Measurements from ENCODE around the gene NFAM1. TPM values are rescaled to one million over a fixed set of nuclear protein-coding genes. Genes with fewer than 3 reads are reported as not detected.

NFAM1 gene
- polyA plus RNA-seq, 3 donors: 0.65 to 1.6 (median 1.1) TPM

GRCh38 chr22:42368379-42369249, 63.6 kb downstream of the NFAM1 start:
- DNase-seq (ENCODE audit: extremely low read depth in 1 of 11, low read depth in 9 of 11, low spot score in 4 of 11): no peak

GRCh38 chr22:42367980-42368378, 64.2 kb downstream of the NFAM1 start:
- DNase-seq (ENCODE audit: extremely low read depth in 1 of 11, low read depth in 9 of 11, low spot score in 4 of 11): no peak

GRCh38 chr22:42366806-42367581, 65.2 kb downstream of the NFAM1 start:
- no peak for DNase-seq (ENCODE audit: extremely low read depth in 1 of 11, low read depth in 9 of 11, low spot score in 4 of 11)

- DNase-seq (ENCODE audit: extremely low read depth in 1 of 11, low read depth in 9 of 11, low spot score in 4 of 11): no peak
Measured at GRCh38 chr22:42365942-42366695, 66.1 kb downstream of the NFAM1 start.

- DNase-seq (ENCODE audit: extremely low read depth in 1 of 11, low read depth in 9 of 11, low spot score in 4 of 11): peak in 1 of 11 donors; percentile 44
Measured at GRCh38 chr22:42365111-42365865, 66.9 kb downstream of the NFAM1 start.

GRCh38 chr22:42364604-42365110, 67.5 kb downstream of the NFAM1 start:
- no peak for DNase-seq (ENCODE audit: extremely low read depth in 1 of 11, low read depth in 9 of 11, low spot score in 4 of 11)

- DNase-seq (ENCODE audit: extremely low read depth in 1 of 11, low read depth in 9 of 11, low spot score in 4 of 11): no peak
Measured at GRCh38 chr22:42363892-42364291, 68.3 kb downstream of the NFAM1 start.

GRCh38 chr22:42361523-42361922, 70.7 kb downstream of the NFAM1 start:
- no peak for DNase-seq (ENCODE audit: extremely low read depth in 1 of 11, low read depth in 9 of 11, low spot score in 4 of 11)

- DNase-seq (ENCODE audit: extremely low read depth in 1 of 11, low read depth in 9 of 11, low spot score in 4 of 11): no peak
Measured at GRCh38 chr22:42360348-42360747, 71.9 kb downstream of the NFAM1 start.

- no peak for DNase-seq (ENCODE audit: extremely low read depth in 1 of 11, low read depth in 9 of 11, low spot score in 4 of 11)
Measured at GRCh38 chr22:42358643-42359558, 73.3 kb downstream of the NFAM1 start.

- no peak for DNase-seq (ENCODE audit: extremely low read depth in 1 of 11, low read depth in 9 of 11, low spot score in 4 of 11)
Measured at GRCh38 chr22:42357634-42358296, 74.4 kb downstream of the NFAM1 start.

GRCh38 chr22:42357221-42357620, 75.0 kb downstream of the NFAM1 start:
- DNase-seq (ENCODE audit: extremely low read depth in 1 of 11, low read depth in 9 of 11, low spot score in 4 of 11): no peak

- no peak for DNase-seq (ENCODE audit: extremely low read depth in 1 of 11, low read depth in 9 of 11, low spot score in 4 of 11)
Measured at GRCh38 chr22:42356533-42356932, 75.7 kb downstream of the NFAM1 start.

- no peak for DNase-seq (ENCODE audit: extremely low read depth in 1 of 11, low read depth in 9 of 11, low spot score in 4 of 11)
Measured at GRCh38 chr22:42353883-42354727, 78.1 kb downstream of the NFAM1 start.

- no peak for DNase-seq (ENCODE audit: extremely low read depth in 1 of 11, low read depth in 9 of 11, low spot score in 4 of 11)
Measured at GRCh38 chr22:42350373-42350772, 81.8 kb downstream of the NFAM1 start.

GRCh38 chr22:42347281-42347824, 84.8 kb downstream of the NFAM1 start:
- DNase-seq (ENCODE audit: extremely low read depth in 1 of 11, low read depth in 9 of 11, low spot score in 4 of 11): no peak

All from renal cortex interstitium (tissue), 11 donors.